ENCODE data around the gene ZNF536. TPM values are rescaled to one million over a fixed set of nuclear protein-coding genes. Genes with fewer than 3 reads are reported as not detected.

ZNF536 gene
- total and polyA plus RNA-seq, 10 of the 15 experiments (the other 5 are each of a cell fraction or from before 2014, with no cell fraction given), result not detected

GRCh38 chr19:30449673-30450072, 77.5 kb downstream of the ZNF536 start:
- Histone ChIP-seq H4K20me1 (ENCODE audit: control insufficient read depth, insufficient read depth) (no peaks in the 10 kb centered on the region), H3K9me3 (replicated peaks; ENCODE audit: control insufficient read depth, insufficient read depth, low read length) (no peaks in the 10 kb centered on the region; the same call in 2 of the 3 replicates), H3K4me3 (no peak overlapping the region), H3K4me2 (ENCODE audit: control insufficient read depth, insufficient read depth) (no peak overlapping the region), H3K79me2 (ENCODE audit: control insufficient read depth, insufficient read depth, low read length) (no peaks in the 10 kb centered on the region), H2AFZ (ENCODE audit: control insufficient read depth, low read depth, low read length) (no peak overlapping the region), H3K36me3 (ENCODE audit: control insufficient read depth in 2 of 2, insufficient read depth in 2 of 2, low read length in 1 of 2) (no peaks in the 10 kb centered on the region), H3K9ac (ENCODE audit: control insufficient read depth, insufficient read depth, low read length) (no peak overlapping the region), H3K4me1 (ENCODE audit: control insufficient read depth, insufficient read depth, low read length) (no peaks in the 10 kb centered on the region), H3K27me3 (replicated peaks in 1 of 2; ENCODE audit: control insufficient read depth in 2 of 2, insufficient read depth in 2 of 2, low read length in 1 of 2) (no peaks in the 10 kb centered on the region), H3K27ac (ENCODE audit: control insufficient read depth, insufficient read depth) (no peak overlapping the region)
- no peak for DNase-seq (ENCODE audit: low read depth, low spot score)
- ChIA-PET POLR2A (no interaction called here), SMC1A (ENCODE audit: uncharacterized antibody, unreplicated experiment) (no interaction called here), CTCF (no interaction called here), RAD21 (ENCODE audit: unreplicated experiment) (no interaction called here)
- intact Hi-C loops (cut with micrococcal nuclease; ENCODE audit: unreplicated experiment), result no loop called here
- 82% methylated on average over 5 of the region's 8 CpGs for WGBS (ENCODE audit: insufficient coverage, insufficient replicate concordance, low lambda C conversion rate, missing lambda C conversion rate)
- in situ Hi-C loops (cut with MboI), result no loop called here
- no peak for FAIRE-seq
- TF ChIP-seq EZH2 (IDR thresholded peaks at IDR 0.05; ENCODE audit: borderline replicate concordance, control insufficient read depth, low read depth, low read length) (no peak), STAT3 (IDR thresholded peaks at IDR 0.05; ENCODE audit: low read depth, low read length) (no peak), E2F8 (IDR thresholded peaks at IDR 0.05; ENCODE audit: low read depth, partially characterized antibody) (no peak), RELB (IDR thresholded peaks at IDR 0.05; ENCODE audit: low read depth) (no peak)
- no peak for ATAC-seq
- no TSS peak for BruUV-seq (replicated peaks)
